Muscle of back (tissue), 13 donors: ENCODE data around the gene SMPD3. TPM values are rescaled to one million over a fixed set of nuclear protein-coding genes. Genes with fewer than 3 reads are reported as not detected.
A peak's percentile ranks its signal among the peaks of the same experiment; 100 is the strongest.
"Not testable (repeated sequence)": the region's sequence is repeated elsewhere in the genome, so short reads cannot be mapped to it uniquely, and the experiment has no call there.

Source experiments
- DNase-seq, 3 donors: peaks; one replicate each; pipeline versions ENCODE4 v3.0.0 to v3.0.0-alpha.2; 2013
- long read RNA-seq, 9 donors: transcript quantifications; one replicate each; lab custom pipeline, GENCODE V29; 2026
- polyA plus RNA-seq, 10 donors: library from polyadenylated mRNA; unstranded; fragments of 120-200 nt; gene quantifications; one replicate each; pipeline ENCODE4 v1.2.1, GENCODE V29; 2013; ENCODE audit not compliant: insufficient read length in 10 of 10

SMPD3 gene
- 1 to 10 TPM in 3 of 10 donors, under 1 TPM in 7; 0.54 to 1.5 (median 0.88) TPM for polyA plus RNA-seq
- long read RNA-seq, donor 1: 0 reads
- long read RNA-seq, donor 2: 0 reads
- long read RNA-seq, donor 3: 0 reads
- long read RNA-seq, donor 4: 0 reads
- long read RNA-seq, donor 5: 0 reads
- long read RNA-seq, donor 6: 0 reads
- long read RNA-seq, donor 7: 0 reads
- long read RNA-seq, donor 8: 0 reads
- long read RNA-seq, donor 9: 0 reads

- peak; percentile 92 to 98 (median 96) for DNase-seq
Measured at GRCh38 chr16:68448360-68448970, at the start of gene SMPD3. Gene SMPD3, minus strand, starts transcription at chr16:68448508. Its CDS starts 76,327 bp downstream, at chr16:68372181.

- DNase-seq: no peak
Measured at GRCh38 chr16:68496689-68497088, 48.4 kb upstream of the SMPD3 start.

GRCh38 chr16:68494261-68494660, 46.0 kb upstream of the SMPD3 start:
- DNase-seq: not testable (repeated sequence)

- DNase-seq: no peak
Measured at GRCh38 chr16:68493412-68494070, 45.2 kb upstream of the SMPD3 start.

GRCh38 chr16:68492543-68493411, 44.5 kb upstream of the SMPD3 start:
- no peak for DNase-seq

GRCh38 chr16:68492151-68492542, 43.8 kb upstream of the SMPD3 start:
- no peak for DNase-seq

GRCh38 chr16:68491576-68491950, 43.3 kb upstream of the SMPD3 start:
- DNase-seq: no peak

GRCh38 chr16:68490829-68491575, 42.7 kb upstream of the SMPD3 start:
- no peak for DNase-seq

GRCh38 chr16:68490358-68490757, 42.0 kb upstream of the SMPD3 start:
- DNase-seq: no peak

- no peak for DNase-seq
Measured at GRCh38 chr16:68488554-68488953, 40.2 kb upstream of the SMPD3 start.

GRCh38 chr16:68487669-68488068, 39.4 kb upstream of the SMPD3 start:
- DNase-seq: no peak

GRCh38 chr16:68487203-68487514, 38.9 kb upstream of the SMPD3 start:
- DNase-seq: no peak

- DNase-seq: no peak
Measured at GRCh38 chr16:68486502-68487202, 38.3 kb upstream of the SMPD3 start.

GRCh38 chr16:68481636-68482035, 33.3 kb upstream of the SMPD3 start:
- DNase-seq: no peak

GRCh38 chr16:68480084-68480995, 32.0 kb upstream of the SMPD3 start:
- DNase-seq: no peak

- no peak for DNase-seq
Measured at GRCh38 chr16:68479271-68479670, 31.0 kb upstream of the SMPD3 start.

- peak in 1 of 3 donors; percentile 17 for DNase-seq
Measured at GRCh38 chr16:68478526-68479250, 30.4 kb upstream of the SMPD3 start.

GRCh38 chr16:68475071-68475470, 26.8 kb upstream of the SMPD3 start:
- no peak for DNase-seq
